GM19025 (cell line): Measurements from ENCODE around the gene PCNX4.
"Not testable (repeated sequence)": the region's sequence is repeated elsewhere in the genome, so short reads cannot be mapped to it uniquely, and the experiment has no call there.

Experiments used
- ATAC-seq: cut with Tn5 transposase; IDR thresholded peaks from one replicate; pipeline ENCODE4 v1.9.1; 2021; ENCODE audit warnings: mild to moderate bottlenecking, low read depth, moderate library complexity; ENCODE audit not compliant: unreplicated experiment

PCNX4 gene

GRCh38 chr14:60091550-60092525 is at the start of gene PCNX4:
Gene PCNX4, plus strand, starts transcription at chr14:60091923. Its CDS starts 15,716 bp downstream, at chr14:60107639.
- ATAC-seq, result peak; percentile 96

- not testable (repeated sequence) for ATAC-seq
Measured at GRCh38 chr14:60047976-60048375, 43.7 kb upstream of the PCNX4 start.

- no peak for ATAC-seq
Measured at GRCh38 chr14:60051721-60052221, 40.0 kb upstream of the PCNX4 start.

GRCh38 chr14:60058087-60058486 is 33.6 kb upstream of the PCNX4 start:
- no peak for ATAC-seq

DNA sequence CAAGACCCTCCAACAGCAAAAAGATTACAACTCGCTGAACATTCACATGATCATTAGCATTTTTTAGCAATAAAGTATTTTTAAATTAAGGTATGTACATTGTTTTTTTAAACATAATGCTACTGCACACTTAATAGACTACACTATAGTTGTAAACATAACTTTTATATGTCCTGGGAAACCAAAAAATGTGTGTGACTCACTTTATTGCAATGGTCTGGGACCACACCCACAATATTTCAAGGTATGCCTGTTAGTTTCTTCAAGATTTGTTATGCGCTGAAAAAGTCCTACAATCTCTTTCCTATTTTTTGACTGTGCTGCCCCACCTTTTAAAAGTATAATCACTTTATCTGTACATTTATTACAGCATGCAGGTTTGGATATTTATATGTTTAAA is 30.4 kb upstream of the PCNX4 start:
- ATAC-seq, result no peak

GRCh38 chr14:60064491-60065072 is 27.1 kb upstream of the PCNX4 start:
- no peak for ATAC-seq

DNA sequence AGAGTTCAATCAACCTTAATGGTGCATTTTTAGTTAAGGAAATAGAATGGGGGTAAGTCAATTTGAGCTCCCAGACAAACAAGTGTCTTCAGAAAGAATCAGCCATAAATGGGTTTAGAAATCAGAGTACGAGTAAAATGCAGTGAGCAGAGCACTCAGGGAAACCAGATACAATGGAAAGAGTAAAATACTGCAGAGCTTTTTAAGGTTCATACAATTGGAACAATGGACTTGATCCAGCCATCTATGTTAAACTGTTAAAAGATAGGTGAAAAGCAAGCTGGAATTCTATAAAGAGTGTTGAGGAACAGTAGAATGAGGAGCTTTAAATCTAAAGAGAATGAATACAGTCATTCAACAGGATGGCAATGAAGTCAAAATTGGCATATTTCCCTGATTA is 23.8 kb upstream of the PCNX4 start:
- ATAC-seq, result no peak

DNA sequence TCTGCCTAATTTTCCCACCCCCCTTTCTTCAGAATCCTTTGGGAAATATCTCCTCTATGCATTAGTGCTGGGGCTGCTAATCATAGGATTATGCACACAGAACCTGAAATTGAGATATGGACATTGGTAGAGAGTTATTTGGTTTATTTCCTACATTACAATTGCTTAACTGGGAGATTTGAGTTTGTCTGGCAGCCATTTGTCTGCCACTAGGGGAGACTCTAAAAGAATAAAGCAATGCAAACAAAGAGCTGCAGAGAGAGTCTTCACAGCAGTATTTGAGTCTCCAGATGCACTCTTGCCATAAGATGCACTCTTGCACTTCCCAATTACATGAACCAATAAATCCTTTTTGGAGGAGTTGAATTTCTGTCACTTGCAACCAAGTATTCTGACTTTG is 12.0 kb upstream of the PCNX4 start:
- no peak for ATAC-seq

DNA sequence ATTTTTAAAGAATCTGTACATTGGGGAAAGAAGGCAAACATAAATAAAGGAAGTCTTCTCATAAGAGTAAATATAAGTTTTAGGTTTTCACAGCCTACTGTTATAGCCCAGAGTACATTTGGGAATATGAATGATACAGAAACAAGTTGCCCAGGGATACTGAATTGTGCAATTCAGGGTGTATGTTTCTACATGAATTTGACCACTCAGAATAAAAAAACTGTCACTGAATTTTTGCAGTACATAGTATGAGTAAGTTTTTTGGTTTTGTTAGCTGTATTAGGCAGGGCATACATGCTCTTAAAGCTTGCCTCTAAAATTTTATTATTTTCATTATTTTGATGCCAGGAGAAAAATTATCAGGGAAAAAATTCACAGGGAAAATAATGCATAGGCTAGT is 6.6 kb upstream of the PCNX4 start:
- no peak for ATAC-seq

- ATAC-seq, result no peak
Measured at GRCh38 chr14:60085693-60086092, 6.0 kb upstream of the PCNX4 start.

- ATAC-seq, result no peak
Measured at GRCh38 chr14:60087668-60088067, 4.1 kb upstream of the PCNX4 start.

- ATAC-seq, result no peak
Measured at GRCh38 chr14:60089221-60089620, 2.5 kb upstream of the PCNX4 start.

GRCh38 chr14:60090864-60091519 is 731 bp upstream of the PCNX4 start:
- no peak for ATAC-seq

DNA sequence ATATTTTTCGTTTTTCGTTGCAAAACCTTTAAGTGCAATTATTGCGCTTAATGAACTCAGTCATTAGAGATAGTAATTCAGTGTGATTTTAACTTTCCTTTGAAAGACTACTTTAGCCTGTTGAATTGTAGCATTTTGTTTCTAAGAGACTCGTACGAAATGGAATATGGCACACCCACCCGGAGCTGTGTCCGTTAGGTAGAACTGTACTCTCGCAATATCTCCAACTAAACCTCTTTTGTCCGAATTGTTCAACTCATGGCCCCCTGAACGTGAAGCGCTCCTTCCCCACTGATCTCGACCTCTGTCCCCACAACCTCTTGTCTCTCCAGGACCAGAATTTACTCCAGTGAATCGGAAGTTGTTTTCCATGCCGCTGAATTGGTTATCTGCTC is 800 bp downstream of the PCNX4 start:
- no peak for ATAC-seq

GRCh38 chr14:60093080-60093479 is 1.4 kb downstream of the PCNX4 start:
- ATAC-seq, result no peak

- ATAC-seq, result no peak
Measured at GRCh38 chr14:60093606-60094005, 1.9 kb downstream of the PCNX4 start.

DNA sequence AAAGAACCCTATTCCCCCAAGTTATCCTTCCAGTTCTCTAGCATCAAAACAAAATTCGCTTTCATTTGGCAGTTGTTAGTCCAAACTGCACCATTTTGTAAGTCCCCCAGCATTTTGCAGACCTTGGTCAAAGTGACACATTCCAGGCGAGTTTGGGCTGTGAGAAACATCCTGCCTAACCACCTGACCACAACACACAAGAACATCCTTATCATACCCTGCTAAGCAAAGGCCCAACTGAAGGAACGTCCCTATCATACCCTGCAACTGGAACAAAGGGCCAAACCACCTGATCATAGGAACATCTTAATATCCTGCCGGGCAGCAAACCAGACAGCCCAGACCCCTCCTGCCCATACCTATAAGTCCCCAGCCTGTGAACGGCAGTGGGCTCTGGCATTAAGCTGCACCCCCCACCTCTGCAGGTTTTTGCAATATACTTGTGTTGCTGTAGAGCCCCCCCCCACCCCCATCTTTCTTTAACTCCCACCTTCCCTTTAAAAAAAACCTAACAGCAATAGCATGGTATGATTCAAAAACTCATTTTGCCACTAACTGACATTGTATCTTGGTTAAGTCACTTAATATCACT is 2.7 kb downstream of the PCNX4 start:
- no peak for ATAC-seq

DNA sequence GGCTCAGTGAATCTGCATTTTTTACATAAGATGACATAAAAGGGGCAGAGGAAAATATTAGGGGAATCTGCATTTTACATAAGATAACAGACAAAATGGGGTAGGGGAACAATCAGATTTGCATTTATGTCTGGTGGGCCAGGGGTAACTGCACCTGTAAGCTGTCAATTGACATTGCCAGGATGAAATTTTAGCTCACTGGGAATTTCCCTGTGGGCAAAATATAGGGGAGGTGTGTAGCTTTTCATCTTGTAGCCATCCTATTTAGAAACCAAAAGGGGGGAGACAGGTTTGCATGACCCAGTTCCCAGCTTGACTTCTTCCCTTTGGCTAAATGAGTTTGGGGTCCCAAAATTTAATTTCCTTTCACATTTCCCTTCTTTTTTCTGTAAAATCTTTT is 3.5 kb downstream of the PCNX4 start:
- ATAC-seq, result no peak

GRCh38 chr14:60095781-60096450 is 4.2 kb downstream of the PCNX4 start:
- no peak for ATAC-seq

GRCh38 chr14:60097974-60098373 is 6.3 kb downstream of the PCNX4 start:
- ATAC-seq, result no peak
